SJCRH30 (cell line): ENCODE data around the gene OR13C8. TPM values are rescaled to one million over a fixed set of nuclear protein-coding genes. Genes with fewer than 3 reads are reported as not detected.
"Not testable (repeated sequence)": the region's sequence is repeated elsewhere in the genome, so short reads cannot be mapped to it uniquely, and the experiment has no call there.

Experiments
- DNase-seq, 2 experiments: peaks; one replicate each; pipeline ENCODE4 v3.0.0-alpha.2; 2015 to 2020
- H3K27ac ChIP-seq: fragments of 250-450 bp; sonication (Bioruptor Pico); 2 replicates; pipeline ENCODE4 v1.5.1; 2020; ENCODE audit warnings: mild to moderate bottlenecking, moderate library complexity
- H3K27me3 ChIP-seq: fragments of 250-450 bp; sonication (Bioruptor Pico); 2 replicates; pipeline ENCODE4 v1.5.1; 2020; ENCODE audit warnings: mild to moderate bottlenecking, moderate library complexity
- H3K36me3 ChIP-seq: fragments of 250-450 bp; sonication (Bioruptor Pico); 2 replicates; pipeline ENCODE4 v1.5.1; 2020; ENCODE audit warnings: mild to moderate bottlenecking, moderate library complexity
- H3K4me1 ChIP-seq: fragments of 250-450 bp; sonication (Bioruptor Pico); 2 replicates; pipeline ENCODE4 v1.5.1; 2020; ENCODE audit warnings: mild to moderate bottlenecking, moderate library complexity
- H3K4me3 ChIP-seq: fragments of 250-450 bp; sonication (Bioruptor Pico); 2 replicates; pipeline ENCODE4 v1.5.1; 2020; ENCODE audit warnings: mild to moderate bottlenecking, moderate library complexity
- H3K9me3 ChIP-seq: fragments of 250-450 bp; sonication (Bioruptor Pico); replicated peaks from 2 replicates; pipeline ENCODE4 v1.5.1; 2020; ENCODE audit warnings: mild to moderate bottlenecking, moderate library complexity
- total RNA-seq: library from RNA; depleted of rRNA; stranded (reverse); fragments of >200 nt; shearing (Covaris generic); gene quantifications from 2 replicates; pipeline ENCODE4 v1.2.3, GENCODE V29; 2014; rRNA removed

The OR13C8 gene
- total RNA-seq, 1 experiment from 2014 or later: not detected

- no peaks in the 10 kb centered on the region for H3K4me1 ChIP-seq
- no peak overlapping the region for H3K27ac ChIP-seq
- peak in 1 of 2 experiments; percentile 2 for DNase-seq
- H3K27me3 ChIP-seq: no peaks in the 10 kb centered on the region; the same call in 1 of the 2 replicates
- H3K9me3 ChIP-seq: no peaks in the 10 kb centered on the region
- H3K36me3 ChIP-seq: no peaks in the 10 kb centered on the region
- no peak overlapping the region for H3K4me3 ChIP-seq
These were observed 17.7 kb downstream of the OR13C8 start for GRCh38 chr9:104586496-104587180.

DNA sequence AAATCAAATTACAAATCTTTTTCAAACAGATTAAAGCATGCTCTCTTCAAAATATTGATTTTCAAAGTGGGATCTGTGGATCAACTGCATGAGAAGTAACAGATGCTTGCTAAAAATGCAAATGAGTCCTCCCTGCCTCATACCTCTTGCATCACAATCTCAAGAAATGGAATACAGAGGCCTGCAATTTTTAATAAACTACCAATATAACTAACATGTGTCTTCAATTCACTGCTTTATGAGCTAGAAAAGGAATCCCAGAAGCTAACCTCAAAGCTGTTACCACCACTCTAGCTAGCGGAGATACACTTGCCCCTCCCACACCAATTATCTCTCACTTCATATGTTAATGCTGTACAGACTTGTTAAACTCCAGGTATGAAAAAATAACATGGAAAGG lies 20.7 kb downstream of the OR13C8 start:
- Histone ChIP-seq H3K27me3 (peaks cover 4% of the 10 kb centered on the region; the same call in 1 of the 2 replicates), H3K9me3 (no peaks in the 10 kb centered on the region; the same call in 1 of the 2 replicates), H3K4me1 (no peaks in the 10 kb centered on the region), H3K27ac (no peak overlapping the region), H3K36me3 (no peaks in the 10 kb centered on the region), H3K4me3 (no peak overlapping the region)
- DNase-seq: no peak

- H3K4me3 ChIP-seq, DNase-seq, H3K27ac ChIP-seq, H3K36me3 ChIP-seq, H3K27me3 ChIP-seq, H3K9me3 ChIP-seq, H3K4me1 ChIP-seq: not testable (repeated sequence)
These were observed 29.8 kb downstream of the OR13C8 start for GRCh38 chr9:104598749-104599148.

DNA sequence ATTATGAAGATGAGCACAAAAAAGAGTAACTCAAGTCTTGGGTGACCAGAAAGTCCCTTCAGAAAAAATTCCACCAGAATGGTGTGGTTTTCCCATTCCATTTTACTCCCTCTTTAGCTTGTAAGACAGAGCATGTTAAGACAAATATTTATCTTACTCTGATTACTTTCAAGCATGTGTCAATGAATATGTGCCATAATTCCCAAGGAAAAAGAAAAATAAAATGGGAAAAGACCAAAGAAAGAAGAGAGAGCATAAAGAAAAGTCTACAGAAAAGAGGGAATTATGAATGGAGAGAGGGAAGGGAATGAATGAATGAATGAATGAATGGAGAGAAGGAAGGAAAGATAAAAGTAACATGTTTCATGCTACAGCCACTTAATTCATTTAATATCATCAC lies 30.3 kb downstream of the OR13C8 start, which contains the start of gene OR13C5:
TSS of gene OR13C5 (minus strand) at position 101 of the 400 bp plus-strand sequence. CDS start at position 101, 0 bp downstream.
- not testable (repeated sequence) for H3K27ac ChIP-seq, H3K9me3 ChIP-seq, H3K36me3 ChIP-seq, H3K27me3 ChIP-seq, DNase-seq, H3K4me1 ChIP-seq, H3K4me3 ChIP-seq

- H3K36me3 ChIP-seq: no peaks in the 10 kb centered on the region
- no peak for DNase-seq
- no peaks in the 10 kb centered on the region; the same call in 1 of the 2 replicates for H3K9me3 ChIP-seq
- H3K27me3 ChIP-seq: 0 out of 2 replicates have a peak, but pooled peaks cover 4% of the 10 kb centered on the region
- H3K4me3 ChIP-seq: no peak overlapping the region
- H3K4me1 ChIP-seq: no peaks in the 10 kb centered on the region
- H3K27ac ChIP-seq: no peak overlapping the region
These were observed 35.8 kb downstream of the OR13C8 start for GRCh38 chr9:104604801-104605200.

- H3K4me3 ChIP-seq, DNase-seq, H3K9me3 ChIP-seq, H3K4me1 ChIP-seq, H3K27ac ChIP-seq, H3K36me3 ChIP-seq, H3K27me3 ChIP-seq: not testable (repeated sequence)
These were observed 36.6 kb downstream of the OR13C8 start, which contains the start of gene OR13C2 for GRCh38 chr9:104605527-104605926. Gene OR13C2, minus strand, starts transcription at chr9:104605627. Its CDS starts 0 bp downstream, at chr9:104605627.

DNA sequence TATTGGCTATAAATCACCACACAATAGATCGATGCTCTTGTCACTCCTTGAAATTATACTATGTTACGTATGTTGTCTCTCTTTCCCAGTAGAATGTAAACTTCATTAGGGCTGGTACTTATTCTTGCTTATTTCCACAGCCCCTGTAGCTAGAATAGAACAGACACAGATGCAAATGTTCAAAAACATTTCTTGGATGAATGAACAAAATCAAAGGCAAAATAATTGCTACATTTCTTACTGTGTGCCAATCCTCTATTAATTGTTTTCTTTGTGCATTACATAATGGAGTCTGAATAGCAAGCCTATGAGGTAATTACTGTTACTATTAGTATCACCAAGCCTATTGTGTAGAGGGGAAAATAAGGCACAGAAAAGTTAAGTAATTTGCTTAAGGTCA lies 37.2 kb downstream of the OR13C8 start:
- DNase-seq: no peak

DNA sequence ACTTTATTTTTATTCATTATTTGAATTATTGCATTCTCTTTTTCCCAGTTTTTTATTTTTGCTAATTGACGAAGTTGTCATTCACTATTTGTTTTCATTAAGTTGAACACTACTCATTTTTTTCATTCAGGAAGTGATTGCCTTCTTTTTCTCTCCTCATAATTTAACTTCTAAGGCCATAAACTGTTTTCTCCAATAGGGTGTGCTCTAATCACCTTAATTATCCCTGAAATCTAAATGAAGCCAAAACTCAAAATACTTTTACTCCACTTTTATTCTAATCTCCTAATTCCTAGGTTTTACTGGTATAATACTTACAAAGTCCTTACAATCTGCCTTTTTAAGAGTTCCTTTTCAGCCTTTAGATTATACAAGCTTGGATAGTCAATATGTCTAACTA lies 39.4 kb downstream of the OR13C8 start:
- Histone ChIP-seq H3K36me3 (no peaks in the 10 kb centered on the region), H3K27me3 (0 out of 2 replicates have a peak, but pooled peaks cover 4% of the 10 kb centered on the region), H3K27ac (no peak overlapping the region), H3K4me1 (no peaks in the 10 kb centered on the region), H3K9me3 (no peaks in the 10 kb centered on the region), H3K4me3 (no peak overlapping the region)
- no peak for DNase-seq

More for the DNA sequence above, 37.2 kb downstream of the OR13C8 start:
- Histone ChIP-seq H3K4me1 (no peaks in the 10 kb centered on the region), H3K27ac (no peak overlapping the region), H3K4me3 (no peak overlapping the region), H3K36me3 (no peaks in the 10 kb centered on the region), H3K9me3 (no peaks in the 10 kb centered on the region; the same call in 1 of the 2 replicates), H3K27me3 (0 out of 2 replicates have a peak, but pooled peaks cover 4% of the 10 kb centered on the region)

DNA sequence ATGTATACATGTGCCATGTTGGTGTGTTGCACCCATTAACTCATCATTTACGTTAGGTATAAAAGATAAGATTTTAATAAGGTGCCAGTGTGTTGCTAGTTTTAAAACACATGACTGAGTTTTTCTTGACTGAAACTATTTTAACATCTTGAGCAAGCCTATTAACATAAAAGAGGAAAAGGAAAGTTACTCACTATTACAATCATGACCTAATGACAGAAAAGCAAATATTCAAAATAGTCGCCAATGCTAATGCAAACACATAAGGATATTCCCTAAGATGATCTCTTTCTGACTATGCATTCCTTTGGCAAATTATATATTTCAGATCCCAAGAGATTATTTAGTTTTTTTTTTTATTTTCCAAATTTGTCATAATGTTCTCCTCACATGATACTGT lies 42.2 kb downstream of the OR13C8 start:
- no peaks in the 10 kb centered on the region for H3K4me1 ChIP-seq
- H3K27me3 ChIP-seq: 0 out of 2 replicates have a peak, but pooled peaks cover 4% of the 10 kb centered on the region
- no peak for DNase-seq
- H3K9me3 ChIP-seq: no peaks in the 10 kb centered on the region
- no peak overlapping the region for H3K27ac ChIP-seq
- no peaks in the 10 kb centered on the region for H3K36me3 ChIP-seq
- no peak overlapping the region for H3K4me3 ChIP-seq

DNA sequence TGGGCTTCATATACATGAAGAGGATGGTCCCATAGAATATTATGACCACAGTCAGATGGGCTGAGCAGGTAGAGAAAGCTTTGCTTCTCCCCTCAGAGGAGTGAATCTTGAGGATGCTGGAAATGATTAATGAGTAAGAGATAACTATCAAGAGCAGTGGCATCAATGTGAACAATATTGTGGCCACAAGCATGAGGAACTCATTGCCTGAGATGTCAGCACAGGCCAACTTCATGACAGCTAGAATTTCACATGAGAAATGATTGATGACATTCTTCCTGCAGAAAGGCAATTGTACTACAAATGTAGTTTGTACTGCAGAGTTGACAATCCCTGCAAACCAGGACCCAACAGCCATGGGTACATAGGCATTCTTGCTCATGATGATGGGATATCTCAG lies 48.5 kb downstream of the OR13C8 start:
- Histone ChIP-seq H3K4me3 (no peak overlapping the region), H3K27me3 (no peaks in the 10 kb centered on the region), H3K4me1 (no peaks in the 10 kb centered on the region), H3K27ac (no peak overlapping the region), H3K36me3 (no peaks in the 10 kb centered on the region), H3K9me3 (no peaks in the 10 kb centered on the region)
- DNase-seq: no peak

- no peak for DNase-seq
- no peak within 1 kb of the TSS for H3K4me3 ChIP-seq
- H3K4me1 ChIP-seq: no peaks in the 10 kb centered on the region
- no peak within 1 kb of the TSS for H3K27ac ChIP-seq
- H3K36me3 ChIP-seq: no peaks in the 10 kb centered on the region
- no peaks in the 10 kb centered on the region for H3K9me3 ChIP-seq
- no peaks in the 10 kb centered on the region for H3K27me3 ChIP-seq
These were observed 49.1 kb downstream of the OR13C8 start, which contains the start of gene OR13C9 for GRCh38 chr9:104618104-104618503. Gene OR13C9, minus strand, starts transcription at chr9:104618204. Its CDS starts 0 bp downstream, at chr9:104618204.

Other genes starting within 250 kb of the OR13C8 start
- not detected in 2 replicates for gene OR13F1, start 64.9 kb upstream of the OR13C8 start, total RNA-seq
- gene OR13C4, start 42.0 kb upstream of the OR13C8 start, total RNA-seq: not detected in 2 replicates
- not detected in 2 replicates for gene OR13C3, start 32.3 kb upstream of the OR13C8 start, total RNA-seq
- not detected in 2 replicates for gene OR13C5, start 30.2 kb downstream of the OR13C8 start, total RNA-seq
- gene OR13C2, start 36.5 kb downstream of the OR13C8 start, total RNA-seq: not detected in 2 replicates
- gene OR13C9, start 49.0 kb downstream of the OR13C8 start, total RNA-seq: not detected in 2 replicates
- gene OR13D1, start 125.3 kb downstream of the OR13C8 start, total RNA-seq: not detected in 2 replicates
- 25.3 and 27.8 TPM in 2 replicates for gene NIPSNAP3A, start 178.5 kb downstream of the OR13C8 start, total RNA-seq
- 0.36 and 0.48 TPM in 2 replicates for gene NIPSNAP3B, start 195.0 kb downstream of the OR13C8 start, total RNA-seq